ENCODE data around the gene CCND3.

GRCh38 chr6:41974281-41974825, 32.7 kb upstream of the CCND3 start:
- TF ChIP-seq TP53 (CRISPR knock-in tag; conservative IDR thresholded peaks at IDR 0.05) (no peak), POLR2AphosphoS5 (IDR thresholded peaks at IDR 0.05; ENCODE audit: low read depth, low read length) (no peak), PTBP1 (IDR thresholded peaks at IDR 0.05; ENCODE audit: low read depth, low read length, poor library complexity, severe bottlenecking) (no peak), POGZ (CRISPR knock-in tag; IDR thresholded peaks at IDR 0.05) (no peak), NFRKB (IDR thresholded peaks at IDR 0.05) (no peak), TCF12 (IDR thresholded peaks at IDR 0.05) (no peak), TCF12 (CRISPR knock-in tag; IDR thresholded peaks at IDR 0.05) (no peak), EEA1 (CRISPR knock-in tag; IDR thresholded peaks at IDR 0.05; ENCODE audit: borderline replicate concordance) (no peak)
- TF ChIP-seq, protein P1, sequence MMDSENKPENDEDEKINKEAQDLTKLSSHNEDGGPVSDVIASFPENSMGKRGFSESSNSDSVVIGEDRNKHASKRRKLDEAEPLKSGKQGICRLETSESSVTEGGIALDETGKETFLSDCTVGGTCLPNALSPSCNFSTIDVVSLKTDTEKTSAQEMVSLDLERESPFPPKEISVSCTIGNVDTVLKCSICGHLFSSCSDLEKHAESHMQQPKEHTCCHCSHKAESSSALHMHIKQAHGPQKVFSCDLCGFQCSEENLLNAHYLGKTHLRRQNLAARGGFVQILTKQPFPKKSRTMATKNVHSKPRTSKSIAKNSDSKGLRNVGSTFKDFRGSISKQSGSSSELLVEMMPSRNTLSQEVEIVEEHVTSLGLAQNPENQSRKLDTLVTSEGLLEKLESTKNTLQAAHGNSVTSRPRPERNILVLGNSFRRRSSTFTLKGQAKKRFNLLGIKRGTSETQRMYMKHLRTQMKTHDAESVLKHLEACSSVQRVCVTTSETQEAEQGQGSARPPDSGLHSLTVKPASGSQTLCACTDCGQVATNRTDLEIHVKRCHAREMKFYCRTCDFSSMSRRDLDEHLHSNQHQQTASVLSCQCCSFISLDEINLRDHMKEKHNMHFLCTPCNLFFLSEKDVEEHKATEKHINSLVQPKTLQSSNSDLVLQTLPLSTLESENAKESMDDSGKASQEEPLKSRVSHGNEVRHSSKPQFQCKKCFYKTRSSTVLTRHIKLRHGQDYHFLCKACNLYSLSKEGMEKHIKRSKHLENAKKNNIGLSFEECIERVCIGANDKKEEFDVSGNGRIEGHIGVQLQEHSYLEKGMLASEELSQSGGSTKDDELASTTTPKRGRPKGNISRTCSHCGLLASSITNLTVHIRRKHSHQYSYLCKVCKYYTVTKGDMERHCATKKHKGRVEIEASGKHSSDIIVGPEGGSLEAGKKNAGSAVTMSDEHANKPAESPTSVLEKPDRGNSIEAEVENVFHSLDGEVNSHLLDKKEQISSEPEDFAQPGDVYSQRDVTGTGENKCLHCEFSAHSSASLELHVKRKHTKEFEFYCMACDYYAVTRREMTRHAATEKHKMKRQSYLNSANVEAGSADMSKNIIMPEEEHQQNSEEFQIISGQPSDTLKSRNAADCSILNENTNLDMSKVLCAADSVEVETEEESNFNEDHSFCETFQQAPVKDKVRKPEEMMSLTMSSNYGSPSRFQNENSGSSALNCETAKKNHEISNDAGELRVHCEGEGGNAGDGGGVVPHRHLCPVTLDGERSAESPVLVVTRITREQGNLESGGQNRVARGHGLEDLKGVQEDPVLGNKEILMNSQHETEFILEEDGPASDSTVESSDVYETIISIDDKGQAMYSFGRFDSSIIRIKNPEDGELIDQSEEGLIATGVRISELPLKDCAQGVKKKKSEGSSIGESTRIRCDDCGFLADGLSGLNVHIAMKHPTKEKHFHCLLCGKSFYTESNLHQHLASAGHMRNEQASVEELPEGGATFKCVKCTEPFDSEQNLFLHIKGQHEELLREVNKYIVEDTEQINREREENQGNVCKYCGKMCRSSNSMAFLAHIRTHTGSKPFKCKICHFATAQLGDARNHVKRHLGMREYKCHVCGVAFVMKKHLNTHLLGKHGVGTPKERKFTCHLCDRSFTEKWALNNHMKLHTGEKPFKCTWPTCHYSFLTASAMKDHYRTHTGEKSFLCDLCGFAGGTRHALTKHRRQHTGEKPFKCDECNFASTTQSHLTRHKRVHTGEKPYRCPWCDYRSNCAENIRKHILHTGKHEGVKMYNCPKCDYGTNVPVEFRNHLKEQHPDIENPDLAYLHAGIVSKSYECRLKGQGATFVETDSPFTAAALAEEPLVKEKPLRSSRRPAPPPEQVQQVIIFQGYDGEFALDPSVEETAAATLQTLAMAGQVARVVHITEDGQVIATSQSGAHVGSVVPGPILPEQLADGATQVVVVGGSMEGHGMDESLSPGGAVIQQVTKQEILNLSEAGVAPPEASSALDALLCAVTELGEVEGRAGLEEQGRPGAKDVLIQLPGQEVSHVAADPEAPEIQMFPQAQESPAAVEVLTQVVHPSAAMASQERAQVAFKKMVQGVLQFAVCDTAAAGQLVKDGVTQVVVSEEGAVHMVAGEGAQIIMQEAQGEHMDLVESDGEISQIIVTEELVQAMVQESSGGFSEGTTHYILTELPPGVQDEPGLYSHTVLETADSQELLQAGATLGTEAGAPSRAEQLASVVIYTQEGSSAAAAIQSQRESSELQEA (CRISPR knock-in tag; IDR thresholded peaks at IDR 0.05; ENCODE audit: not compliant biosample characterization): no peak
